NOMO-1 (cell line): ENCODE measurements around the gene PRPF18.

Source experiments
- DNase-seq, 2 experiments: peaks; one replicate each; lab custom pipeline; 2025; ENCODE audit not compliant: unreplicated experiment in 2 of 2; lab: John Stamatoyannopoulos, UW

Gene PRPF18

GRCh38 chr10:13597909-13598308 lies 11.1 kb downstream of the PRPF18 start:
- no peak for DNase-seq

- DNase-seq = no peak
Observed at GRCh38 chr10:13604357-13605040, 17.7 kb downstream of the PRPF18 start.

GRCh38 chr10:13608246-13608853 lies 21.6 kb downstream of the PRPF18 start:
- DNase-seq = peak in 1 of 2 experiments; percentile 7

GRCh38 chr10:13612654-13613373 lies 26.0 kb downstream of the PRPF18 start:
- DNase-seq = no peak

GRCh38 chr10:13613519-13613918 lies 26.8 kb downstream of the PRPF18 start:
- peak in 1 of 2 experiments; percentile 3 for DNase-seq

GRCh38 chr10:13614530-13615332 lies 28.0 kb downstream of the PRPF18 start:
- DNase-seq = no peak

GRCh38 chr10:13615650-13616300 lies 29.0 kb downstream of the PRPF18 start:
- no peak for DNase-seq

- DNase-seq = no peak
Observed at GRCh38 chr10:13617116-13617515, 30.4 kb downstream of the PRPF18 start.

- no peak for DNase-seq
Observed at GRCh38 chr10:13621931-13622330, 35.2 kb downstream of the PRPF18 start.

GRCh38 chr10:13624630-13625029 lies 37.9 kb downstream of the PRPF18 start:
- DNase-seq = no peak

GRCh38 chr10:13627459-13628310 lies 40.9 kb downstream of the PRPF18 start:
- DNase-seq = no peak

- no peak for DNase-seq
Observed at GRCh38 chr10:13628661-13629060, 41.9 kb downstream of the PRPF18 start.

- DNase-seq = no peak
Observed at GRCh38 chr10:13629116-13629515, 42.4 kb downstream of the PRPF18 start.

- DNase-seq = no peak
Observed at GRCh38 chr10:13630231-13630630, 43.5 kb downstream of the PRPF18 start.

GRCh38 chr10:13631594-13631993 lies 44.8 kb downstream of the PRPF18 start:
- DNase-seq = peak; percentile 65 to 75

GRCh38 chr10:13632440-13632839 lies 45.7 kb downstream of the PRPF18 start:
- DNase-seq = peak; percentile 15 to 73

GRCh38 chr10:13632884-13633440 lies 46.2 kb downstream of the PRPF18 start:
- DNase-seq = no peak

- DNase-seq = peak; percentile 47 to 57
Observed at GRCh38 chr10:13633689-13634088, 46.9 kb downstream of the PRPF18 start.

- peak; percentile 25 to 88 for DNase-seq
Observed at GRCh38 chr10:13634207-13634606, 47.4 kb downstream of the PRPF18 start.
